ENCODE results near the gene NDST1. TPM values are rescaled to one million over a fixed set of nuclear protein-coding genes. Genes with fewer than 3 reads are reported as not detected.
A peak's percentile ranks its signal among the peaks of the same experiment; 100 is the strongest.

The NDST1 gene
- polyA plus RNA-seq, 1 of the 3 experiments (the other 2 are of a cell fraction), result 29.2 TPM

DNA sequence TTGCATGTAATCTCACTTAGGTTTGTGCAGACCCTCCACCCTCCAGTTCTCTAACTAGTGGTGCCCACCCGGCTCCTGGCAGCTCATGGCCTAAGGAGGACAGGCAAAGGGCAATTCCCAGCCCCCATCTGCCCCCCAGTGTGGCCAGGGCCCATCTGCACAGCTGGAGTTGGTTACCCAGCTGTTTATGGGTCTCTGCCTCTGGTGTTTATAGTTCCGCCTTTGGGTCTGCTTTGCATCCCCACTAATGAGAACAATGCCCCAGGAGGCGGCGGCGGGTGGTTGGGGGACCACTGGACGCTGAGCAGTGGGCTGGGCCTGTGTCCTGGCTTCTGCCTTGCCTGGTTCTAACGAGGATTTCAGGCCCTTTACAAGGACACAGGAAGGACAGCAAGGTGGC lies 62.4 kb downstream of the NDST1 start:
- no peak overlapping the region for H2AFZ ChIP-seq (ENCODE audit: low read depth)
- H3K27me3 ChIP-seq (ENCODE audit: insufficient read depth), result no peaks in the 10 kb centered on the region
- H3K9me2 ChIP-seq, result no peaks in the 10 kb centered on the region
- TF ChIP-seq CHD2 (IDR thresholded peaks at IDR 0.05; ENCODE audit: low read length, partially characterized antibody), result peak; percentile 85
- TF ChIP-seq, protein P1, sequence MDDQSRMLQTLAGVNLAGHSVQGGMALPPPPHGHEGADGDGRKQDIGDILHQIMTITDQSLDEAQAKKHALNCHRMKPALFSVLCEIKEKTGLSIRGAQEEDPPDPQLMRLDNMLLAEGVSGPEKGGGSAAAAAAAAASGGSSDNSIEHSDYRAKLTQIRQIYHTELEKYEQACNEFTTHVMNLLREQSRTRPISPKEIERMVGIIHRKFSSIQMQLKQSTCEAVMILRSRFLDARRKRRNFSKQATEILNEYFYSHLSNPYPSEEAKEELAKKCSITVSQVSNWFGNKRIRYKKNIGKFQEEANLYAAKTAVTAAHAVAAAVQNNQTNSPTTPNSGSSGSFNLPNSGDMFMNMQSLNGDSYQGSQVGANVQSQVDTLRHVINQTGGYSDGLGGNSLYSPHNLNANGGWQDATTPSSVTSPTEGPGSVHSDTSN (IDR thresholded peaks at IDR 0.05), result no peak
- TF ChIP-seq RCOR1 (IDR thresholded peaks at IDR 0.05; ENCODE audit: low read length), result peak; percentile 75; the same call in 1 of the 2 replicates
- TF ChIP-seq, protein P2, sequence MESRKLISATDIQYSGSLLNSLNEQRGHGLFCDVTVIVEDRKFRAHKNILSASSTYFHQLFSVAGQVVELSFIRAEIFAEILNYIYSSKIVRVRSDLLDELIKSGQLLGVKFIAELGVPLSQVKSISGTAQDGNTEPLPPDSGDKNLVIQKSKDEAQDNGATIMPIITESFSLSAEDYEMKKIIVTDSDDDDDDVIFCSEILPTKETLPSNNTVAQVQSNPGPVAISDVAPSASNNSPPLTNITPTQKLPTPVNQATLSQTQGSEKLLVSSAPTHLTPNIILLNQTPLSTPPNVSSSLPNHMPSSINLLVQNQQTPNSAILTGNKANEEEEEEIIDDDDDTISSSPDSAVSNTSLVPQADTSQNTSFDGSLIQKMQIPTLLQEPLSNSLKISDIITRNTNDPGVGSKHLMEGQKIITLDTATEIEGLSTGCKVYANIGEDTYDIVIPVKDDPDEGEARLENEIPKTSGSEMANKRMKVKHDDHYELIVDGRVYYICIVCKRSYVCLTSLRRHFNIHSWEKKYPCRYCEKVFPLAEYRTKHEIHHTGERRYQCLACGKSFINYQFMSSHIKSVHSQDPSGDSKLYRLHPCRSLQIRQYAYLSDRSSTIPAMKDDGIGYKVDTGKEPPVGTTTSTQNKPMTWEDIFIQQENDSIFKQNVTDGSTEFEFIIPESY (IDR thresholded peaks at IDR 0.05; ENCODE audit: borderline replicate concordance, low read depth), result no peak
- TF ChIP-seq TEAD4 (IDR thresholded peaks at IDR 0.05; ENCODE audit: borderline replicate concordance, insufficient read depth), result no peak
- peak; percentile 44; the same call in 1 of the 2 replicates for TF ChIP-seq GATA2 (CRISPR knock-in tag; IDR thresholded peaks at IDR 0.05)
- TF ChIP-seq MEF2A (IDR thresholded peaks at IDR 0.05; ENCODE audit: borderline replicate concordance, low read depth), result no peak
- TF ChIP-seq JUND (IDR thresholded peaks at IDR 0.05), result no peak
- no peak for TF ChIP-seq SIN3A (IDR thresholded peaks at IDR 0.05; ENCODE audit: borderline replicate concordance, low read depth, low read length)
- TF ChIP-seq, protein P3, sequence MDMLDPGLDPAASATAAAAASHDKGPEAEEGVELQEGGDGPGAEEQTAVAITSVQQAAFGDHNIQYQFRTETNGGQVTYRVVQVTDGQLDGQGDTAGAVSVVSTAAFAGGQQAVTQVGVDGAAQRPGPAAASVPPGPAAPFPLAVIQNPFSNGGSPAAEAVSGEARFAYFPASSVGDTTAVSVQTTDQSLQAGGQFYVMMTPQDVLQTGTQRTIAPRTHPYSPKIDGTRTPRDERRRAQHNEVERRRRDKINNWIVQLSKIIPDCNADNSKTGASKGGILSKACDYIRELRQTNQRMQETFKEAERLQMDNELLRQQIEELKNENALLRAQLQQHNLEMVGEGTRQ (IDR thresholded peaks at IDR 0.05; ENCODE audit: borderline replicate concordance, low read depth, low read length), result no peak
- no peak for TF ChIP-seq CTCF (IDR thresholded peaks at IDR 0.05)
- TF ChIP-seq EP300 (IDR thresholded peaks at IDR 0.05; ENCODE audit: borderline replicate concordance in 1 of 2, low read depth in 1 of 2, low read length in 1 of 2), result peak in 1 of 2 experiments; percentile 95; a peak in 2 of 4 replicates
- TF ChIP-seq USF1 (IDR thresholded peaks at IDR 0.05; ENCODE audit: borderline replicate concordance, low read depth), result no peak
- TF ChIP-seq NFIC (IDR thresholded peaks at IDR 0.05; ENCODE audit: borderline replicate concordance), result no peak
- peak; percentile 34; the same call in 1 of the 2 replicates for TF ChIP-seq RAD21 (IDR thresholded peaks at IDR 0.05; ENCODE audit: low read length)
- no peak for TF ChIP-seq SMC3 (IDR thresholded peaks at IDR 0.05; ENCODE audit: low read depth, low read length)
- TF ChIP-seq MAX (IDR thresholded peaks at IDR 0.05; ENCODE audit: low read depth), result no peak
- peak; percentile 58 for TF ChIP-seq TCF12 (IDR thresholded peaks at IDR 0.05)
- no peak for TF ChIP-seq FOXM1 (IDR thresholded peaks at IDR 0.05; ENCODE audit: low read depth)
- no peak for TF ChIP-seq EZH2phosphoT487 (IDR thresholded peaks at IDR 0.05; ENCODE audit: borderline replicate concordance, low read depth)
- TF ChIP-seq YY1 (IDR thresholded peaks at IDR 0.05; ENCODE audit: low read depth), result no peak
- peak; percentile 89 for TF ChIP-seq FOXJ3 (CRISPR knock-in tag; IDR thresholded peaks at IDR 0.05)
- H3K36me3 ChIP-seq (replicated peaks in 1 of 2; ENCODE audit: control insufficient read depth in 1 of 2, insufficient read depth in 2 of 2, low read length in 1 of 2), result no peaks in the 10 kb centered on the region
- peak; percentile 87 for DNase-seq
- H3K27ac ChIP-seq (ENCODE audit: low read depth in 2 of 2, low read length in 1 of 2), result peak overlapping the region in 1 of 2 experiments; percentile 92; a peak in 2 of 4 replicates
- no peaks in the 10 kb centered on the region for H3K9me3 ChIP-seq
- H3F3A ChIP-seq (replicated peaks; ENCODE audit: insufficient read depth), result no peaks in the 10 kb centered on the region
- peaks cover 6 to 34% of the 10 kb centered on the region in 2 experiments; a peak in 3 of 4 replicates for H3K4me1 ChIP-seq (ENCODE audit: control insufficient read depth in 1 of 2, insufficient read depth in 2 of 2, low read depth in 1 of 2, low read length in 1 of 2)
- 80% methylated on average over 6 of the region's 7 CpGs for WGBS (ENCODE audit: low lambda C conversion rate)
- ChIA-PET POLR2A (interaction anchor here (0.8 to 1.5 kb wide), 3 partner anchors 15 to 30 kb away, joined by 3 to 4 read pairs (median 3); no protein-coding TSS in a partner anchor), CTCF (interaction anchor here (0.9 to 2.1 kb wide), 6 partner anchors 8 to 111 kb away, joined by 3 to 7 read pairs (median 4); no protein-coding TSS in a partner anchor)
- H3K4me2 ChIP-seq, result no peak overlapping the region
- no peak overlapping the region for H3K4me3 ChIP-seq (ENCODE audit: low read depth in 2 of 2, low read length in 1 of 2)
- H3K79me2 ChIP-seq (ENCODE audit: insufficient read depth), result no peaks in the 10 kb centered on the region
- no peak overlapping the region for H3K9ac ChIP-seq
- no peaks in the 10 kb centered on the region for H4K20me1 ChIP-seq (ENCODE audit: insufficient read depth)
